ENCODE data around the gene SLC12A5.
A peak's percentile ranks its signal among the peaks of the same experiment; 100 is the strongest.
"Not testable (repeated sequence)": the region's sequence is repeated elsewhere in the genome, so short reads cannot be mapped to it uniquely, and the experiment has no call there.

Gene SLC12A5

DNA sequence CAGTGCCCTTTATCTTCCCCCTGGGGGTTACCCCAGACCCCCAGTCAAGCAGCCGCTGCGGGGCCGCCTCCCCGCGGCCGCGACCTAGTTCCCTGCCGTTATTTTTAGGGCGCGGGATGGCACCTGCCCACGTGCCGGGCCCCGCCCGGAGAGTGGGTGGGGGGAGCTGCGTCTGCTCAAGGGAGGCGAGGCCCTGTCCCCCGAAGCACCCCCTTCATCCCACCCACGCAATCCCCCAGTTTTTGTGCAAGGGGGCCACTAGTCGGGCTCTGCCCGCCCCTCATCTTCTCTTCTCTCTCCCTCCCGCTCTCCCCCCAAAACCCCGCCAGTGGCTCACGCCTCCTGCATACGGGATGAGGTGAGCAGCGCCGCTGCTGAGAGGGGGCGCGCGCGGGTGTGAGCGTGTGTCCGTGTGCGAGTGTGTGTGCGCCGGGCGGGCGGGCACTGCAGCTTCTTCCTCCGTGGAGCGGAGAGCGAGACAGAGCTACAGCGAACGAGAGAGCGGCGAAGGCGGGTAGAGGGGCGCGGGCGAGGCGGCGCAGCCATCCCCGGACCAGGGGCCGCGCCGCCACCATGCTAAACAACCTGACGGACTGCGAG is at the start of gene SLC12A5:
Gene SLC12A5, plus strand, starts transcription at position 444 of the 600 bp plus-strand sequence. Its CDS starts 130 bp downstream, at position 574.
- DNase-seq, result no peak

DNA sequence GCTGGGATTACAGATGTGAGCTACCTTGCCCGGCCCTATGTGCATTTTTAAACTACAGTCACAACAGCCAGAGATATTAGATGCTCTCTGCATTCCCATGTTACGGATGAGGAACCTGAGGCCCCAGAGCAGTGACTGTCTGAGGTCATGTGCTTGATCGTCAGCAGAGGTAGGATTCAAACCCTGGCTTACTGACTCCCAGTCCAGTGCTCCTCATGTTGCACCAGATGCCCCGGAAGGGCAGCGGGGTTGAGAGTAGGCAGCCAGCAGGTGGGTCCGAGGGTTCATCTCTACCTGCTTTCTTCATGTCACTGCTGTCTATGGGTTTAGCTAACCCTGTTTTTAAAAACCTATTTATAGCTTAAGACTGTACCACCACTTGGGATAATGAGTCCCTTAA is 47.8 kb upstream of the SLC12A5 start:
- no peak for DNase-seq

DNA sequence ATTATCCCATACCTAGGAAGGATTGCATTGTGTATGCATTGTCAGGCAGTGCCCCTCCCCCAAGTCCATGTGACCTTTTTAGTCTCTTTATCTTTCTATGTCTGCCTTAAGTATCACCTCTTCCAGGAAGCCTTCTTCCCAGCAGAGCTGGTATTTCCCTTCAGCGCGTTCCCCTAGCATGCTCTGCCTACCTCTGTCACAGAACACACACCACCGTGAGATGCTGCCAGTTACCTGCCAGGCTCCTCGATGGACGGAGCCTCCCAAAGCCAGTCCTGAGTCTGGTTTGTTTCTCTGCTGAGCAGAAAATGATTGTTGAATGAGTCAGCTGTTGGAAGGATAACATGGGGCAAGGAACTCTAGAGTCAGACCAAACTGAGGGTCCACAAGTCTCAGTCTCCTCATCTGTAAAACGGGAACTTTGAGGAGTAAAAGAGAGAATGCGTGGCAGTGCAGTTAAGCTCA is 45.7 kb upstream of the SLC12A5 start:
- DNase-seq, result no peak

DNA sequence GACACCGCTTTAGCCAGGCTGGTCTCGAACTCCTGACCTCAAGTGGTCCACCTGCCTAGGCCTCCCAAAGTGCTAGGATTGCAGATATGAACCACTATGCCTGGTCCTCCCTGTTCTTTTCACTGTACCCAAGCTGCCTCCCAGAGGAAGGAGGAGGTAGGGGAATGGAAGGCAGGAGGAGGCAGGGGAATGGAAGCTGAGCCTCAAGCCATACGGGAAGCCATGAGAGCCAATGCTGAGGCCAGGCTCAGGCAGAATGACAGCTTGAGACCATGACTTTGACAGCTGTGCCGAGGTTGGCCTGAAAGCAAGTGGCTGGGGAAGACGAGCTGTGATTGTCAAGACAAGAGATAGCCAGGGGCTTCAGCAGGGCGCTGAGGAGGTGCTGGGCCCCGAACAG is 43.4 kb upstream of the SLC12A5 start:
- DNase-seq, result no peak

DNA sequence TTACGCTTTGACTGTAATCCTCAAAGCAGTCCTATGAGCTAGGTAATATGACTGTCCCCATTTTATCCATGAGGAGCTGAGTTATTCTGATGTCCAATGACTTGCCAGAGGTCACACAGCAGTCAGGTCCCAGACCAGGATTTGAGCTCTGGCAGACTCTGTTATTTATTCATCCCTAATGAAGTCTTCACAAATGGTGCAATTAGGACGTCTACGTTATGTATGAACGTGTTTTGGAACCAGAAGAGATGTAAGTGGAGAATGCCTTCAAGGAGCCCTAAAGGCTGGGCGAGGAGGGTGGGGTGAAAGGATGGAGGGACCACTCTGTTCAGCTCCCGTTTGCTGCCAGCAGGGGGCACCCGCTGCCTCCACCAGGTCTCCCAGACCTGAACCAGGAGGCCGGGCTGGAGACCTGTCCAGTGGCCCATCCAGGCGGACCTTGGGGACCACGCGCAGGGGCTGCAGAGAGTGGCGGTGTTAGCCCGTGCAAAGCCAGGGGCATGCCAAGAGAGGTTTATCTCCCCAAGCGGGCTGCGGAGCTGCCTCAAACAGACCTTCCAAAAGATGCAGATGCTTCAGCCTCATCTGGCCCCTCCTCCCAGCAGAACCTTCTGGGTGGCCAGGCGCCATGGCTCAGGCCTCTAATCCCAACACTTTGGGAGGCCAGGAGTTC is 41.8 kb upstream of the SLC12A5 start:
- DNase-seq, result peak; percentile 92

DNA sequence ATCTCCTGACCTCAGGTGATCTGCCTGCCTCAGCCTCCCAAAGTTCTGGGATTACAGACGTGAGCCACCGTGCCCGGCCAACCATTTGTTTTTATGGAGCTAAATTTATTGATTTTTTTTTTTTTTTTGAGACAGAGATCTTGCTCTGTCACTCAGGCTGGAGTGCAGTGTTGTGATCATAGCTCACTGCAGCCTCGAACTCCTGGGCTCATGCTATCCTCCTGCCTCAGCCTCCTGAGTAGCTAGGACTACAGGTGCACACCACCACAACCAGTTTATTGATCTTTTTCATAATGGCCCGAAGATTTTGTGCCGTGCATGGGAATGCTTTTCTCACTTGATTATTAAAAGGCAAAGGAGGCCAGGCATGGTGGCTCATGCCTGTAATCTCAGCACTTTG is 40.2 kb upstream of the SLC12A5 start:
- DNase-seq, result not testable (repeated sequence)

DNA sequence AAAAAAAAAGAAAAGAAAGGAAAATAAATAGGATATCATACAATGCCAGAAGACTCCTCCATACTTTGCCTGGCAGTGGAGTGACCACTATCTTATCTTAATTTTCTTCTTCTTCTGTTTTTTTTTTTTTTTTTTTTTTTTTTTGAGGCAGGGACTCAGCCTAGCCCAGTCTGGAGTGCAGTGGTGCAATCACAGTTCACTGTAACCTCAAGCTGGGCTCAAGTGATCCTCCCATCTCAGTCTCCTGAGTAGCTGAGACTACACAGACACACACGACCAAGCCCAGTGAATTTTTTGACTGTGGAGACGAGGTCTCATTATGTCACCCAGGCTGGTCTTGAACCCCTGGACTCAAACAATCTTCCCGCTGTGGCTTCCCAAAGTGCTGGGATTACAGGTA is 37.4 kb upstream of the SLC12A5 start:
- DNase-seq, result no peak

DNA sequence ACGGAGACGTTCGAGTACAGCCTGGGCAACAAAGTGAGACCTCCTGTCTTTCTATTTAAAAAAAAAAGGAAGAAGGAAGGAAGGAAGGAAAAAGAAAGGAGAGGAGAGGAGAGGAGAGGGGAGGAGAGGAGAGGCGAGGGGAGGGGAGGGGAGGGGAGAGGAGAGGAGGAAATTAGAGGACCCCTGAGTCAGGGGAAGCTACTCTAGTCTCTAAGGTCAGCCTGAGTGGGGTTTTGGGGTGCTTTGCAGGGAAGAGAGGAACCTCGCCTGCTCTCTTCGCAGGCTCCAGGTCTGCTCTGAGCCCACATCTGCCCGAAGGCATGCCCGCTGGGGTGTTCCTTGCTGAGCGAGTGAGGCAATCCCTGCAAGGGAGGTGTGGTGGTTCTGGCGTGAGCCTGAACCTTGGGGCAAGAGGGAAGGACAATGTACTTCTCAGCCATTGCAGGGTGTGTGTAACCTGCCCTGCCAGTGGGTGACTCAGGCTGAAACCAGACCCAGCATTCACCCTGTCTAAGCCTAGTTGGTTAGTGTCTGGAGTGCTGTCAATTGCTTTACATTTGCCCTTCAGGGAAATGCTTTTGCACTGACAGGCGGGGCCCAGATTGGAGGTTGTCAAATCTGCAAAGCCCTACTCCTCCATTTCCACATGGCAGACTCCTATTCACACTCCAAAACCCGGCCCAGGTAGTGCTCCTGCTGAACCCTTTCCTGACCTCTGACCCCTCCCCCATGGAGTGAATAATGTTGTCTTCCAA is 35.6 kb upstream of the SLC12A5 start:
- no peak for DNase-seq

DNA sequence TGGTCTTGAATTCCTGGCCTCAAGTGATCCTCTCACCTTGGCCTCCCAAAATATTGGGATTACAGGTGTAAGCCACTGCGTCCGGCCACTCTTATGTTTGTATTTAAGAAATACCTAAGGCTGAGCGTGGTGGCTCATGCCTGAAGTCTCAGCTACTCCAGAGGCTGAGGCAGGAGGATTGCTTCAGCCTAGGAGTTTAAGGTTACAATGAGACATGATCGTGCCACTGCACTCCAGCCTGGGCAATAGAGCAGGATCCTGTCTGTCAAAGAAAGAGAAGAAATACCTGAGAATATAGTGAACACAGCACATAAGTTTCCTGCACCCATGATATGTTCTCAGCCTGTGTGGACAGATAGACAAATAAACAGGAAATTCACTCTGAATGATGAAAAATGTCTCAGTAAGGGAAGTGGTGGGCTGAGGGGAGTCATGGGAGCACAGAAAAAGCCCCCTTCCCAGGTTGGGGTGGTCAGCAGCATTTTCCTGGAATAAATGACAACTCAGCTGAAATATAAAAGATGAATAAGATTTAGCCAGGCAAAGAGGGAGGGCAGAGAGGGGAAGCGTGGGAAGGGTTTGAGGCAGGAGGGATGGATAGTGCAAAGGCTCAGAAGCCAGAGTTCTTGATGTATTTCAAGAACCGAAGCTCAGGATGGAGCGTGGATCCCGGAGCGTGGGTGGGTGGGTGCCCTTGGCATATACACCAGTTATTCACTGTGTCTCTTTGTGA is 34.1 kb upstream of the SLC12A5 start:
- no peak for DNase-seq

DNA sequence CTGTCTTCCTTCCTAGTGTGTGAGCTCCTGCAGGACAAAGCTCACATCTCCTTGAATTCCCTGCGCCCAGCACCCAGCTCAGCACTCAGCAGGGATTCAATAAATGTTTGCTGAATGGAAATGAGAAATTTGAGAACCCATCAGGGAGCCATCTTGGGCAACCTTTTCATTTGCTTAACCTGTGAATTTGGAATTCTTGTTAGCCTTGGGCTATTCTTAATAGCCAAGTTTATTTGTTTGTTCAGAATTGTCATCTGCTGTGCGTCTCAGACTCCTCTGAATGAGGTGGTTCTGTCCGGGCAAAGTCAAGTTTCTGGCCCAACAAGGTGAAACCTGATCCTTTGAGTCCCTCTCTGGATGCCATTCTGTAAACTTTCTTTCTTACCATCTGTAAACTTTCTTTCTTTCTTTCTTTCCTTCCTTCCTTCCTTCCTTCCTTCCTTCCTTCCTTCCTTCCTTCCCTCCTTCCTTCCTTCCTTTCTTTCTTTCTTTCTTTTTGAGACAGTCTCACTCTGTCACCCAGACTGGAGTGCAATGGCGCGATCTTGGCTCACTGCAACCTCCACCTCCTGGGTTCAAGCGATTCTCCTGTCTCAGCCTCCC is 33.4 kb upstream of the SLC12A5 start:
- DNase-seq, result not testable (repeated sequence)

DNA sequence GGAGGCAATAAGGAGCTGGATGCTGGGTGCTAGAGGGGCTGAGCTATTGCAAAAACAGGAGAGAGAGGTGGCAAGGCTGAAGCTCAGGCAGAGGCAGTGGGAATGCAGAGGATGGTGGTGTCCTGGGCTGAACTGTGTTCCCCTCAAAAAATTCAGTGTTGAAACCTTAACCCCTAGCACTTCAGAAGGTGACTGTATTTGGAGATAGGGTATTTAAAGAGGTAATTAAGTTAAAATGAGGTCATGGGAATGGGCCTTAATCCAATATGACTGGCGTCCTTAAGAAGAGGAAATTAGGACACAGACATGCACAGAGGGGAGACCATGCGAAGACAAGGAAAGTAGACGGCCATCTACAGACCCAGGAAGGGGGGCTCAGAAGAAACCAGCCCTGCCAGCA is 31.8 kb upstream of the SLC12A5 start:
- no peak for DNase-seq

DNA sequence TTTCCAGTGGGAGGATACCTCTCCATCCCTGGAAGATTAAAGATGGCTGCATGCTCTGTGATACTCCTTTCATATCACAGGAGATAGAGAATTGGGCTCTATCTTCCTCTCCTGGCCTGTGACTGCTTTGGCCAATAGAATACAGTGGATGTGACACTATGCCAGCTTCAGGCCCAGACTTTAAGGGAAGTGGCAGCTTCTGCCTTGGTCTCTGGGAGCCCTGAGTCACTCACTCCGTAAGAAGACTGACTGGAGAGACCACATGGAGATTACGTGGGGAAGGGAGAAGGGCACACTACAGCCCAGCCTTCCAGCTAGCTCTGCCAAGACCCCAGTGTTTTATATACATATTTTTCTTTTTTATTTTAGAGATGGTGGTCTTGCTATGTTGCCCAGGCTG is 30.7 kb upstream of the SLC12A5 start:
- no peak for DNase-seq

DNA sequence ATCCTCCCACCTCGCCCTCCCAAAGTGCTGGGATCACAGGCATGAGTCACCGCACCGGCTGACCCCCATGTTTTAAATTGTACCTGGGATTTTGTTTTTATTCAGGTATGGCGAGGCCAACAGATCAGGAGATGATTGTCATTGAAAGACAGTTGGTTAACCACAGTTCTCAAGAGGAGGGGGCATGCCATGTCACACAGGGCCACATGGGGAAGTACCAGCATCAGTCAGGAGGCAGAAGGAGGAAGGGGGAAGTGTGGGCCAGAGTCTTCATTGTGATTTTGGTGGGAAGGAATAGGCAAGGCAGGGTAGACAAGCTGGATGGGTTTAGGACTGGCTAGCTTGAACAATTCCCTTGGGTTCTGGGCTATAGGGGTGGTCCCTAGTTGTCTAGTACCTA is 30.3 kb upstream of the SLC12A5 start:
- no peak for DNase-seq

DNA sequence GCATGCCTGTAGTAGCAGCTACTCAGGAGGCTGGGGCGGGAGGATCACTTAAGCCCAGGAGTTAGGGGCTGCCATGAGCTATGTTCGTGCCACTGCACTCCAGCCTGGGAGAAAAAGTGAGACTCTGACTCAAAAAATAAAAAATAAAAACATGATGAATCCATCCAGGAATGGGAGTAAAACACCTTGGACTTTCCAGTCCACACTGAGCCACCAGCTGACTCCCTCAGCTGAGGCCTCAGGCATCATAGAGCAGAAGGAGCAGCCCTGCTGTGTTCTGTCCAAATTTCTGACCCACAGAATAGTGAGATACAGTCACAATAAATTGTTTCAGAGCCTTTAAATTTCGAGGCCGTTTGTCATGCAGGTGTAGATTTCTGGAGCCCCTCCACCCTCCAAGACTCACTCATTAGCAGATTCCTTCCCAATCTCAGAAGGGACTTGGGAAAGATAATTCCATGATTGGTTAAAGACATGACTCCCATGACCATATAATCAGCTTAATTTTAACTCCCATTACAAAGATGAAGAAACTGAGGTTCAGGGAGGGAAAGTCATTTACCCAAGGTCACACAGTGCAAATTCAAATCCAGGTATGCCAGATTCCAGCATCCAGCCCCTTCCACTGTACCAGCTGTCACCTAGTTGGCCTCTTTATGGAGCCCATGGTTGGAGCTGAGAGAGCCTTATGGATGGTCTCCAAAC is 29.3 kb upstream of the SLC12A5 start:
- DNase-seq, result no peak

DNA sequence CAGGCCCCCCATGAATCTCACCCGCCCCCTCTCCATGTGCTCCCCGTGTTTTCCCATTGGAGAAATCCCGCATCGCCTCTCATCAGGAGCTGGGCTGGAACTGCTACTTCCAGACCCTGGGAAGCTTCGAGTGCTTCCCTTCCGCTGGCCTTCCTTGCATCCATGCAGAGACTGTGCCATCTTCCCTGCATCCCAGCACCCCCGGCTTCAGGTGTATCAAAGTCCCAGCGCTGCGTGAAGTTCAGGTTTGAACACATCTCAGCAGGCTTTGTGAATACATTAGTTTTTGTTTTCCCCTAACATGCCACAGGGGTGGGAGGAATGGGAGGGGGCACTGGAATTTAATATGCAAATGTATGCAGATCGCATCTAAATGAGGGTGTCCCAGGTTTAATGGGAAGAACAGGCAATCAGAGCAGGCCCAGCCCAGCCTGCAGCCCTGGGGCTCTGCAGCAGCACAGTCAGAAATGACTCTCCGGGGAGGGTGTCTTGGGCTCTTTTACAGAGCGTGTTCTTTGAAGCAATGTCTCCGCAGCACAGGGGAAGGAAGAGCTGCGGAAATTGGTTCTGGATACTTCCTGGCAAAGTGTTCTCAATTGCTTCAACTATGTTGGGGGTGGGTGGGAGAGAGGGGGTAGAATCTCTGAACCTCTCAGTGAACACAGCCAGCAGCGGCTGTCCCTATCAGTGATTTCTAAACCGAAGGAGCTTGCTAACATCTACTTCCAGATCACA is 28.6 kb upstream of the SLC12A5 start:
- no peak for DNase-seq

DNA sequence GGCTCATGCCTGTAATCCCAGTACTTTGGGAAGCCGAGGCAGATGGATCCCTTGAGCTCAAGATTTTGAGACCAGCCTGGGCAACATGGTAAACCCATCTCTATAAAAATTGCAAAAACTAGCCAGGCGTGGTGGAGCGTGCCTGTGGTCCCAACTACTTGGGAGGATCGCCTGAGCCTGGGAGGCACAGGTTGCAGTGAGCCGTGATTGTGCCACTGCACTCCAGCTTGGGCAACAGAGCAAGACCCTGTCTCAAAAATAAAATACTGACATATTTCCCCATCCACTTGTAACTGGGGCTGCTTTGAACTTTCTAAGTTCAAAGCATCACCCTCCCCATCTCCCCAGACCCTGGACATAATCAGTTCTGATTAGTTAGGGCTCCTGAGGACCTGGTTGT is 27.5 kb upstream of the SLC12A5 start:
- no peak for DNase-seq

DNA sequence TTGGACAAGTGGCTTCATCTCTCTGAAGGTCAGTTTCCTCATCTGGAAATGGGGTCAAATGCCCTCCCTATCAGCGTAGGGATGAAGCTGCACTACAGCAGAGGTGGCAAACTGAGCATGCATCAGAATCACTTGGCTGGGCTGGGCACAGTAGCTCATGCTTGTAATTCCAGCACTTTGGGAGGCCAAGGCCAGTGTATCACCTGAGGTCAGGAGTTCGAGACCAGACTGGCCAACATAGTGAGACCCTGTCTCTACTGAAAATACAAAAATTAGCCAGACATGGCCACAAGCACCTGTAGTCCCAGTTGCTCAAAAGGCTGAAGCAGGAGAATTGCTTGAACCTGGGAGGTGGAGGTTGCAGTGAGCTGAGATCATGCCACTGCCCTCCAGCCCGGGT is 27.0 kb upstream of the SLC12A5 start:
- DNase-seq, result no peak

DNA sequence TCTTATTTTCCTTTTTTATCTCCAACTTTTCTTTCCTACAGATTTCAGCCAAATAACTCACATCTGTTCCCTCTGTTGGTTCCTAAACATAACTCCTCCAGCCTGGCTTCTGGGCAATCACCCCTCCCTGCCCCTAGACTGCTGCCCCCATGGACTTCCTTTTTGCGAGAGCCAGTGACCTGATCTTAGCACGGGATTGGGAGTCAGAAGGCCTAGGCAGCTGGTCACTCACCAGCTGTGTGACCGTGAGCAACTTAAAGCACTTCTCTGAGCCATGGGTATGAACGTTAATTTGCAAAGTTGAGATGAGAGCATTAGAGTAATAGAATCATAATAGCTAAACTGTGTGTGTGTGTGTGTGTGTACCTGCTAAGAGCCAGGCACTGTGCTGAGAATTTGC is 24.8 kb upstream of the SLC12A5 start:
- no peak for DNase-seq

DNA sequence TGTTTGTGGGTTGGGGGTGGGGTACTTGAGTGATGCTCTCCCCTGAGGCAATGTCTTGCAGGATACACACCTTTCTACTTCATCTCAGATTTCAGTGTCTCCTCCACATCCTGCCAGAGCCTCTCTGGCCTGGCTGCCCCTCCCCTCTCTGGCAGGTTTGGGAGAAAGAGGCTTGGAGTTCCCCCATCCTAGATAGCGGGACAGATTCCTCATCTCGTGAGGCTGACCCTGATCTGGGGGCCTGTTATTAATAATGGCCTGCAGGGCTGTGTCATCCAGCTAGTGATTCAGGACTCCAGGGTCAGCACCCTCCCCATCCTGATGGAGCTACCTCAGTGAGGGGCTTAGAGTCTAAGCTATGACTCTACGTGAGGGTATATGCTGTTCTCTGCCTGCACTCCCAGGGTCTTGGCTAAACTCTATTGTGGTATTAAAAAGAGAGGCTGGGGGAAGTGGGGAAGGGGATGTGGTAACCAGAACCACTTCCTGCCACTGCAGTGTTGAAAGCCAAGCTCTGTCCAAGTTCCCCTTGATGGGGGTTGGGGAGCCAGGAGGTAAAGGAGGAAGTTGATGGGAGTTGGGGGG is 24.0 kb upstream of the SLC12A5 start:
- no peak for DNase-seq

DNA sequence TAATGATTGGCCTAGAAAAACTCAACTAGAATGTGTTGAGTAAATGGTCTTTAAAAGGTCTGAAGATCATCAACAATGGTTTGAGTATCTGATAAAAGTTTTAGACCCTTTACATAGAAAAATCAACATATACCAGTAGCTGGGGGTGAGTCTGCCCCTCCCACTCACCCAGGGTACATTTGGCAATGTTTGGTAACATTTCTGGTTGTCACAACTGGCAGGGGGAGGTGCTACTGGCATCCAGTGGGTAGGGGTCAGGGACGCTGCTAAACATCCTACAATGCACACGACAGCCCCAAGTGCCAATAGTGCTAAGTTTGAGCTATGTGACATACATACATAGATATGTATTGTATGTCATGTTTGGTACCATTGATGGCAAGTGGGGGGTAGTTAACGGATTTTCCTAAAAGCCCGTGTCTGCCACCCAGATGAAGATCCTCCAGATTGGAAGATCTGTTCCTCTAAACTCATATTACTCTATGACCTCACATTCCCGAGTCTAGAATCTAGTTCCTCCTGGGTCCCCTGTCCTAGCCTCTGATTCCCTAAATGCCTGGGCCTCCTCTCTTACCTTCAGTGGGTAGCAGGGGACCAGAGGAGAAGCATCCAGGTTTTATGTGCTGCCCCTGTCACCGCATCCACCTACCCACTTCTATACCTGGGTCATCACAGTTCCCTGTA is 22.9 kb upstream of the SLC12A5 start:
- no peak for DNase-seq

DNA sequence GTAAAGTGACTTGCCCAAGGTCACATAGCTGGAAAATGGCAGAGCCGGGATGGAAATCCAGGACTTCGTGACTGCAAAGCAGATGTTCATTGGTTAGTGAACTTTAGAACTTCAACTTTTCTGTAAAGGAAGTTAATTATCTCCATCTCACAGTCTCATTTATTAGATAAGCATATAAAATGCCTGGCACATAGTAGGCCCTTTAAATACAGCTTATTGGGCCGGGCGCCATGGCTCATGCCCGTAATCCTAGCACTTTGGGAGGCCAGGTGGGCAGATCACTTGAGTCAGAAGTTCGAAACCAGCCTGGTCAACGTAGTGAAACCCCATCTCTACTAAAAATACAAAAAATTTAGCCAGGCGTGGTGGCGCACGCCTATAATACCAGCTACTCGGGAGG is 22.1 kb upstream of the SLC12A5 start:
- no peak for DNase-seq

Measured in stimulated activated CD8-positive, alpha-beta memory T cell treated with anti-CD3 and anti-CD28 coated beads, Interleukin-4, amount 100 ng/mL, for 48 hours (primary cell).